ENCODE measurements around the gene FAM209A.

GRCh38 chr20:56513161-56514150 is 11.1 kb upstream of the FAM209A start:
- TF ChIP-seq CTCF (conservative IDR thresholded peaks at IDR 0.05; ENCODE audit: low read length) (no peak), EZH2phosphoT487 (IDR thresholded peaks at IDR 0.05; ENCODE audit: borderline replicate concordance) (no peak)

All from Loucy (cell line).